ENCODE measurements around the gene RMDN3.

The RMDN3 gene

GRCh38 chr15:40747685-40748631, 7.1 kb downstream of the RMDN3 start:
- DNase-seq = peak; percentile 65

DNA sequence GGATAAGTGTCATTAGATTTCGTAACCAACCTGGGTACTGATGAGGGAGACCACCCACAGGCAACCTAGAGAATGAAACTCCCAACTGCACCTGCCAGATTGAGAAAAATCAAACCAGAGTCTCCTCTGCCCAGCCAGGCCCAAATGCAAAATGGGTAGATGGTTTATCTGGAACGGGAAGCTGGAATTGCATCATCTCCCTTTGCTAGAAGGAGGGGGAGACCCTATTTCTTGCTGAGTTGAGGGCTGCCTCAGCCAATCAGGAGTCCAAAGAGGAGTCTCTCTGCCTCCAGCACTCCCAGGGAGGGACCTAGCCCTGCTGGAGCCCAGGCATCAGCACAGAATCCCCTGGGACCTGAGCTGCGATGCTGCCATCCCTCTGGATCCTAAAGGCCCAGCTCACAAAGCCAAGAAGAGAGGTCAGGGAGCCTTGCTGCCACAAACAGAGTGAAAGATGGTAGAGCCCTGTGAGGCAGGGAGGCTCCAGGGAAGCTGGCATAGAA, 8.1 kb downstream of the RMDN3 start:
- DNase-seq = peak; percentile 58

DNA sequence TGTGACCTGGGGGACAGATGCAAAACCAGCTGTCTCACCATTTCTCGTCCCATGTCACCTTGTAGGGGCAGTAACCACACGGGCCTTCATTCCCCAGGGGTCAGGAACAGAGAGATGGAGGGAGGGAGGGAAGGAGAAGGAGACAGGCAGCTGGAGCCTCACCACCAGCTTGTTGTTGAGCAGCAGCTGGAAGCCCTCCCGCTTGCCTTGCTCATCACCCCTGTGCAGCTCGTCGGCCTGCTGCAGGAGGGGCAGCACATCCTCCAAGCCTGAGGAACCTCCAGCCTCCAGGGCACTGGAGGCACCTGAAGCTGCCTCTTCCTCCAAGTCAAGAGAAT, 10.3 kb downstream of the RMDN3 start:
- peak; percentile 25 for DNase-seq

- DNase-seq = peak; percentile 61
Observed at GRCh38 chr15:40743921-40744814, 10.9 kb downstream of the RMDN3 start.

DNA sequence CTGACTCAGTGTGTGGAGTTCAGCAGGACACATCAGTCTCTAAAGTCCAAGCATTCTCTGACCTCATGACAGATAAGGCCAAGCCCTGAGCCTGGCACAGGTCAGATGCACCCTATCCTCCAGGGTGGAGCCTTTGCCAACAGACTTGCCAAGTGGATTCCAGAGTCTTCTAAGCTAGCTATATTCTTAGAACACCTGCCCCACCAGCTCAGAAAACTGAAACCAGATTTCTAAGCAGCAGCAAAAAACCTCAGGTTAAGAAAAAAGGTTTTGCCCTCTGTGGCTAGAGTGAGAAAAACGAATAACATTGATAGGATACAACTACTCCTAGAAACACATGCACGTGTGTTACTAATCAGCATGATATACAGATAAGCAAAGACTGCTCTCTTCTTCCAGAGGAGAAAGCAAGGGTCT, 11.6 kb downstream of the RMDN3 start:
- DNase-seq = no peak

DNA sequence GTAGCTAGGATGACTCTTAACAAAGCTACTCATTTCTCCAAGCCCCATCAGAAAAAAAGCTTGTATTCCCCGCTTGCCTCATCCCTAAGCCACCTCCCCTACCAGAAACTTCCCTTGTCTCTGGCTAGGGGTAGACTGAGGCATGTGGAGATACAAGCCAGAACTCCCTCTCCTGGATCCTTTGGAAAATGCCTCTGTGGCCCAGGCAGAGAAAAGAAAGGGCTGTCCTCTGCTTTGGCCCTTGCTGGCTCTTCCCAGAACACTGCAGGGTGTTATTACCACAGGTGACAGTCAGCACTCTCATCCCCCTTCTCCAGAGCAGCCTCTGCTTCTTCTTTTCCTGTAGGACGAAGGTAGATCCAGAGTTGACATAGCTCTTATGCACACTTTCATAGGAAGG, 15.2 kb downstream of the RMDN3 start:
- DNase-seq = no peak

GRCh38 chr15:40739047-40739446, 16.0 kb downstream of the RMDN3 start:
- no peak for DNase-seq

DNA sequence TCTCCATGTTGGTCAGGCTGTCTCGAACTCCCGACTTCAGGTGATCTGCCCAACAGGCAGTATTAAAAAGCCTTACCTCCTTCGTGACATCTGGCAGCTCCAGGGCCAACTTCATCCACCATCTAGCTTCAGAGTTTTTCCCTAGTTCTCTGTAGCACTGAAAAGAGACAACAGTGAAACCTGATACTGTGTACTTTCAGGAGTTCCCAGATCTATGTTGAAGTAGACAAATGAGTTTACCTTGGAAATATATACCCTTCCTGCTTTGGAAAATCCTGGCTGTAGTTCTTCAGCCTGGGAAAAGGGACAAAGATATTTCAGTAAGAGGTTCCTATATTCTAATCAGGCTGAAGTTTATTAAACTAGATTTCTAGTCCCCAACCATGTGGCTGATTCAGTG, 18.0 kb downstream of the RMDN3 start:
- DNase-seq = no peak

DNA sequence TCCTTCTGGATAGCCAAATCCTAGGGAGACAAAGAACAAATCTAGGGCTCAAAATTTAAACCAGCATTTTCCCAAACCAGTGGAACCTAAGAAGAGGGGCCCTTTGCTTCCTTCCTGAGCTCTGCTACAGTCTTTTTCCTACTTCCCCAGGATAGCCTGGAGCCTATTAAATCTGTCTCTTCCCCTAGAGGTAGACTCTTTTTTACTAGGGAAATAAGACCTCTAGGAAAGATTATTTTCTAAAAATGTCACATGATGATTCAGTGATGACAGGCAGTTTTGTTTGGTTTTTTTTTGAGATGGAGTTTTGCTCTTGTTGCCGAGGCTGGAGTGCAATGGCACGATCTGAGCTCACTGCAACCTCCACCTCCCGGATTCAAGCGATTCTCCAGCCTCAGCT, 18.5 kb downstream of the RMDN3 start:
- no peak for DNase-seq

DNA sequence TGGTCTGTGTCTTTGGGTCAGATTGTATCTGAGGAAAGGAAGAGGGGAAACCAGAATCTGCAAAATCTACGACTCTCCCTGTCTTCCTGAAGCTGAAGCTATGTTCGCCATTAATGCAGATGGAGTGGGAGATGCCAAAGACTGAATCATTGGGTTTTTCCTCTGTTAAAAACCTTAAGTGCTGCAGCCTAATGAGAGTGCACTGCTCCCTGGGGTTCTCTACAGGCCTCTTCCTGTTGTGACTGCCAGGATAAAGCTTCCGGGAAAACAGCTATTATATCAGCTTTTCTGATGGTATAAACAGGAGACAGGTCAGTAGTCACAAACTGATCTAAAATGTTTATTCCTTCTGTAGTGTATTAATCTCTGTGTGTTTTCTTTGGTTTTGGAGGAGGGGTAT, 24.0 kb downstream of the RMDN3 start:
- DNase-seq = no peak

- no peak for DNase-seq
Observed at GRCh38 chr15:40723919-40724318, 31.1 kb downstream of the RMDN3 start.

- DNase-seq = no peak
Observed at GRCh38 chr15:40722934-40723333, 32.1 kb downstream of the RMDN3 start.

DNA sequence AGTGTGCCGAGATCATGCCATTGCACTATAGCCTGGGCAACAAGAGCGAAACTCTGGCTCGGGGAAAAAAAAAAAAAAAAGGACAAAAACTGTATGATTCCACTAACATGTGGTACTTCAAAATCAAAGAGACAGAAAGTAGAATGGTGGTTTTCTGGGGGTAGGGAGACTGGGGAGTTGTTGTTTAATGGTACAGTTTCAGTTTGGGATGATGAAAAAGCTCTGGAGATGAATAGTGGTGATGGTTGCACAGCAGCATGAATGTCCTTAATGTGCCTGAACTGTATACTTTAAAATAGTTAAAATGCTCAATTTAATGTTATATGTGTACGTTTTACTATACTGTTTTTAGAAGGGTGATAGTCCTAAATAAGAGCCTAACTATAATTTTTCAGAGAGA, 32.7 kb downstream of the RMDN3 start:
- DNase-seq = no peak

DNA sequence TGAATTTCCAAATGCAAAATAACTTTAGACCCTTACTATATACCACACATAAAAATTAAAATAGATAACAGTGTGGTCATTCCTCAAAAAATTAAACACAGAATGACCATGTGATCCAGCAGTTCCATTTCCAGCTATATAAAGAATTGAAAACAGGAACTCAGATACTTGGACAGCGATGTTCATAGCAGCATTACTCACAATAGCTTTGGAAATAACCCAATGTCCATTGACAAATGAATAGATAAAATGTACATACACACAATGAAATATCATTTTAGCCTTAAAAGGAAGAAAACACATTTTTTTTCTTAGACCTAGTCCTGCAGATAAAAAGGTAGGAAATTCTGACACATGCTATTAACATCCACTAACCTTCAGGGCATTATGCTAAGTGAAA, 33.4 kb downstream of the RMDN3 start:
- DNase-seq = no peak

DNA sequence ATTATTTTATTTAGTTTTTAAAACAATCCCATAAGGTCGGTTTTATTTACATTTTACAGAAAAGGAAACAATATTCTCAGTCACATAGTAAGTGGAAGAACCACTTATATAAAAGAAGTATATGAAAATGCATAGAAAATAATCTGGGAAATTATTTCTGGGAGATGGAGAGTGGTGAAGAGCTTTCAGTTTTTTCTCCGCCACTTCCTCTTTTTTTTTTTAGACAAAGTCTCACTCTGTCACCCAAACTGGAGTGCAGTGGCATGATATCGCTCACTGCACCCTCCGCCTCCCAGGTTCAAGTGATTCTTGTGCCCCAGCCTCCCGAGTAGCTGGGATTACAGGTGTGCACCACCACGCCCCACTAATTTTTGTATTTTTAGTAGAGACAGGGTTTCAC, 38.9 kb downstream of the RMDN3 start:
- peak; percentile 46 for DNase-seq

- DNase-seq = no peak
Observed at GRCh38 chr15:40714144-40714543, 40.9 kb downstream of the RMDN3 start.

DNA sequence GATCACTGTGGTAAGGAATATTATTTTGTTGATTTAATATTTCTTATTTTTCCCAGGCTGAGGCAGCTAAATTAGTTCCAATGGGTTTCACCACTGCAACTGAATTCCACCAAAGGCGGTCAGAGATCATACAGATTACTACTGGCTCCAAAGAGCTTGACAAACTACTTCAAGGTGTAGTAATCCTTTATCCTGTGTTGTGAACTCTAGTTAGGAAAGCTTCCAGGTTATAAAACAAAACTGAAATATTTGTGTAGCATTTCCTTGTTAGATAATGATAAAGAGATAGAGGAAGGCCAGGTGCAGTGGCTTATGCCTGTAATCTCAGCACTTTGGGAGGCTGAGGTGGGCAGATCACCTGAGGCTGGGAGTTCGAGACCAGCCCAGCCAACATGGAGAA, 48.9 kb downstream of the RMDN3 start:
- DNase-seq = no peak

GRCh38 chr15:40702077-40702476, 53.0 kb downstream of the RMDN3 start:
- DNase-seq = peak; percentile 62

- no peak for DNase-seq
Observed at GRCh38 chr15:40697916-40698315, 57.1 kb downstream of the RMDN3 start.

GRCh38 chr15:40696228-40696627, 58.8 kb downstream of the RMDN3 start:
- no peak for DNase-seq

DNA sequence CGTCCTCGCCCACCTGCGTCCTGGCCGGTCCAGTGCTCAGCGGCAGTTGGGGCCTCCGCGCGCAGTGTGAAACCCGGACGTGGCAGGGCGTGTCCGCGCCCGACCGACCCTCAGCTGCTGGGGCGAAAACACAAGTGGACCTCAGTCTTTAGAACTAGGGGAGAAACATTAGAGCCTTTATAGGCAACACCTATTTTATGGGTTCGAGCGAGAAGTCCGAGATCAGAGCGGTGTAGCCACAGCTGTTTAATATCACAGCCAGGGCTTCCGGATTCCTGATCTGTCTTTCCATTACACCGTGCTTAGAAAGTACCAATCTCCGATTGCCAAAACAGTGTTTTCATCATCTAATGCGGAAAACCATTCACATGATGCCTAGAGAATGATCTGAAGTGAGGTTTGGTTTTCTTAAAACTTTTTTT, 59.6 kb downstream of the RMDN3 start:
- DNase-seq = peak; percentile 54

DNA sequence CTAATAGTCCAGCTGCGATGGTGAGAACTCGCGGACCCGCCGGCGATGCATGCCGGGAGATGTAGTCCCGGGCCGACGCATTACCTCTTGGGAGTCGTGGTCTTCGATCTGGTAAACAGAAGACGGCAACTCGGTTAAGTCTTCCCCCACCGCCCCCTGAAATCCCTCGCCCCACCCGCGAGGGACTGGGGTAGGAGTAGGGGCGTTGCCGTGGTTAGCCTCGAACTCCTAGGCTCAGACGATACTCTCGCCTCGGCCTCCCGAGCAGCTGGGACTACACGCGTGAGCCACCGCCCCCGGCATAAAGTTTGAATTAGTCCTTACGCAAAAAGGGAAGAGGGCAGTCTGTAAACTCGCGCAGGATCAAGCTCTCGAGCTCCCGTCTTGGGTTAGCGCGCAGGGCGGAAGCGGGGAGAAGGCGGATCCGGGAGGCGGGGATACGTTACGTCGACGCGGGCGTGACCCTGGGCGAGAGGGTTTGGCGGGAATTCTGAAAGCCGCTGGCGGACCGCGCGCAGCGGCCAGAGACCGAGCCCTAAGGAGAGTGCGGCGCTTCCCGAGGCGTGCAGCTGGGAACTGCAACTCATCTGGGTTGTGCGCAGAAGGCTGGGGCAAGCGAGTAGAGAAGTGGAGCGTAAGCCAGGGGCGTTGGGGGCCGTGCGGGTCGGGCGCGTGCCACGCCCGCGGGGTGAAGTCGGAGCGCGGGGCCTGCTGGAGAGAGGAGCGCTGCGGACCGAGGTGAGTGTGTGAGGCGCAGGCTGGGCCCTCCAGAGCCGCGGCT, 60.2 kb downstream of the RMDN3 start, which contains the start of gene RAD51:
RAD51 (plus strand) TSS at position 487 of the 781 bp plus-strand sequence. CDS start 3,585 bp downstream, outside the sequence.
- peak; percentile 98 for DNase-seq
